HUES64 (cell line): Measurements from ENCODE around the gene TTBK1.

ENCODE experiments used
- H3K27ac ChIP-seq: 2 replicates; pipeline ENCODE4 v1.7.0; 2013; ENCODE audit warnings: low read depth, low read length, inconsistent platforms
- H3K27me3 ChIP-seq: 2 replicates; pipeline ENCODE4 v1.6.1; 2013; ENCODE audit warnings: mild to moderate bottlenecking, low read length; ENCODE audit not compliant: insufficient read depth
- H3K36me3 ChIP-seq: 2 replicates; pipeline ENCODE4 v1.6.1; 2013; ENCODE audit warnings: mild to moderate bottlenecking, low read length; ENCODE audit not compliant: insufficient read depth
- H3K4me1 ChIP-seq: 2 replicates; pipeline ENCODE4 v1.6.1; 2013; ENCODE audit warnings: mild to moderate bottlenecking, low read length, moderate library complexity; ENCODE audit not compliant: insufficient read depth
- H3K4me3 ChIP-seq: 2 replicates; pipeline ENCODE4 v1.5.1; 2013; ENCODE audit warnings: mild to moderate bottlenecking, low read length, moderate library complexity
- H3K9ac ChIP-seq: 2 replicates; pipeline ENCODE4 v1.6.1; 2013; ENCODE audit warnings: mild to moderate bottlenecking, low read depth, low read length
- H3K9me3 ChIP-seq: 2 replicates; pipeline ENCODE4 v1.6.1; 2013; ENCODE audit warnings: low read depth, low read length; ENCODE audit not compliant: insufficient read depth
- WGBS: fragments of 150-250, 120-280 bp; methylation state at CpG from one replicate; pipeline ENCODE4 v1.1.7; 2013; ENCODE audit warnings: missing lambda C conversion rate; 5-methylcytosine and 5-hydroxymethylcytosine counted together

TTBK1 gene

GRCh38 chr6:43211955-43212354 is 31.3 kb upstream of the TTBK1 start:
- Histone ChIP-seq H3K9me3 (no peaks in the 10 kb centered on the region), H3K4me1 (no peaks in the 10 kb centered on the region), H3K36me3 (no peaks in the 10 kb centered on the region), H3K9ac (no peak overlapping the region), H3K27me3 (no peaks in the 10 kb centered on the region), H3K4me3 (no peak overlapping the region), H3K27ac (no peak overlapping the region)
- no CpG with 5 or more reads among the region's 1 CpG for WGBS

- no peaks in the 10 kb centered on the region for H3K9me3 ChIP-seq
- 91% methylated on average over 11 of the region's 11 CpGs for WGBS
- H3K27me3 ChIP-seq: no peaks in the 10 kb centered on the region
- H3K4me1 ChIP-seq: no peaks in the 10 kb centered on the region
- H3K27ac ChIP-seq: no peak overlapping the region
- H3K36me3 ChIP-seq: no peaks in the 10 kb centered on the region
- H3K4me3 ChIP-seq: no peak overlapping the region
- no peak overlapping the region for H3K9ac ChIP-seq
These were observed 29.9 kb upstream of the TTBK1 start for GRCh38 chr6:43213431-43213830.

- H3K9ac ChIP-seq: no peak overlapping the region
- 96% methylated on average over 8 of the region's 8 CpGs for WGBS
- no peak overlapping the region for H3K4me3 ChIP-seq
These were observed 28.2 kb upstream of the TTBK1 start for GRCh38 chr6:43215066-43215465.

GRCh38 chr6:43216200-43216599 is 27.1 kb upstream of the TTBK1 start:
- H3K9ac ChIP-seq: no peak overlapping the region
- H3K27me3 ChIP-seq: no peaks in the 10 kb centered on the region
- WGBS: 88% methylated on average over 12 of the region's 12 CpGs
- no peaks in the 10 kb centered on the region for H3K9me3 ChIP-seq
- H3K36me3 ChIP-seq: no peaks in the 10 kb centered on the region
- H3K4me1 ChIP-seq: no peaks in the 10 kb centered on the region
- H3K4me3 ChIP-seq: no peak overlapping the region
- H3K27ac ChIP-seq: no peak overlapping the region

More at GRCh38 chr6:43215066-43215465, 28.2 kb upstream of the TTBK1 start:
- Histone ChIP-seq H3K27me3 (no peaks in the 10 kb centered on the region), H3K4me1 (no peaks in the 10 kb centered on the region), H3K36me3 (no peaks in the 10 kb centered on the region), H3K9me3 (no peaks in the 10 kb centered on the region), H3K27ac (no peak overlapping the region)

- H3K9ac ChIP-seq: no peak overlapping the region
- no peaks in the 10 kb centered on the region for H3K36me3 ChIP-seq
- H3K27ac ChIP-seq: no peak overlapping the region
- H3K4me1 ChIP-seq: no peaks in the 10 kb centered on the region
- H3K9me3 ChIP-seq: no peaks in the 10 kb centered on the region
- 95% methylated on average over 5 of the region's 5 CpGs for WGBS
- no peak overlapping the region for H3K4me3 ChIP-seq
- no peaks in the 10 kb centered on the region for H3K27me3 ChIP-seq
These were observed 25.9 kb upstream of the TTBK1 start for GRCh38 chr6:43217351-43217750.

GRCh38 chr6:43219119-43219518 is 24.2 kb upstream of the TTBK1 start:
- H3K4me3 ChIP-seq: no peak overlapping the region
- H3K9me3 ChIP-seq: no peaks in the 10 kb centered on the region
- H3K27ac ChIP-seq: no peak overlapping the region
- H3K36me3 ChIP-seq: 0 out of 2 replicates have a peak, but pooled peaks cover 6% of the 10 kb centered on the region
- WGBS: 96% methylated on average over 3 of the region's 3 CpGs
- H3K4me1 ChIP-seq: no peaks in the 10 kb centered on the region
- no peaks in the 10 kb centered on the region for H3K27me3 ChIP-seq
- no peak overlapping the region for H3K9ac ChIP-seq

GRCh38 chr6:43219814-43220213 is 23.5 kb upstream of the TTBK1 start:
- Histone ChIP-seq H3K27me3 (no peaks in the 10 kb centered on the region), H3K4me1 (no peaks in the 10 kb centered on the region), H3K36me3 (0 out of 2 replicates have a peak, but pooled peaks cover 7% of the 10 kb centered on the region), H3K9me3 (no peaks in the 10 kb centered on the region), H3K27ac (no peak overlapping the region), H3K9ac (no peak overlapping the region), H3K4me3 (no peak overlapping the region)
- 91% methylated on average over 7 of the region's 7 CpGs for WGBS

- WGBS: 86% methylated on average over 16 of the region's 16 CpGs
These were observed 22.8 kb upstream of the TTBK1 start for GRCh38 chr6:43220439-43220951.

GRCh38 chr6:43221046-43221972 is 22.0 kb upstream of the TTBK1 start:
- Histone ChIP-seq H3K27ac (no peak overlapping the region), H3K9ac (no peak overlapping the region), H3K4me1 (no peaks in the 10 kb centered on the region), H3K9me3 (no peaks in the 10 kb centered on the region), H3K27me3 (no peaks in the 10 kb centered on the region), H3K36me3 (0 out of 2 replicates have a peak, but pooled peaks cover 11% of the 10 kb centered on the region), H3K4me3 (no peak overlapping the region)
- 92% methylated on average over 20 of the region's 20 CpGs for WGBS

More at GRCh38 chr6:43220439-43220951, 22.8 kb upstream of the TTBK1 start:
- Histone ChIP-seq H3K4me1 (no peaks in the 10 kb centered on the region), H3K4me3 (no peak overlapping the region), H3K27me3 (no peaks in the 10 kb centered on the region), H3K27ac (no peak overlapping the region), H3K9ac (no peak overlapping the region), H3K9me3 (no peaks in the 10 kb centered on the region), H3K36me3 (0 out of 2 replicates have a peak, but pooled peaks cover 7% of the 10 kb centered on the region)

GRCh38 chr6:43222418-43223059 is 20.7 kb upstream of the TTBK1 start:
- Histone ChIP-seq H3K27ac (no peak overlapping the region), H3K4me1 (no peaks in the 10 kb centered on the region), H3K36me3 (0 out of 2 replicates have a peak, but pooled peaks cover 11% of the 10 kb centered on the region), H3K9ac (no peak overlapping the region), H3K27me3 (no peaks in the 10 kb centered on the region), H3K9me3 (no peaks in the 10 kb centered on the region), H3K4me3 (no peak overlapping the region)
- 92% methylated on average over 15 of the region's 15 CpGs for WGBS

- H3K4me3 ChIP-seq: no peak overlapping the region
- no peak overlapping the region for H3K27ac ChIP-seq
- no peak overlapping the region for H3K9ac ChIP-seq
- H3K36me3 ChIP-seq: 0 out of 2 replicates have a peak, but pooled peaks cover 11% of the 10 kb centered on the region
- 90% methylated on average over 14 of the region's 14 CpGs for WGBS
- H3K27me3 ChIP-seq: no peaks in the 10 kb centered on the region
- H3K4me1 ChIP-seq: no peaks in the 10 kb centered on the region
- no peaks in the 10 kb centered on the region for H3K9me3 ChIP-seq
These were observed 20.1 kb upstream of the TTBK1 start for GRCh38 chr6:43223175-43223574.
